ENCODE data around the gene PARD3B. TPM values are rescaled to one million over a fixed set of nuclear protein-coding genes. Genes with fewer than 3 reads are reported as not detected.

PARD3B gene
- total RNA-seq, 1 experiment from 2014 or later = 10.1 TPM

GRCh38 chr2:205610437-205610836, 1065.2 kb downstream of the PARD3B start:
- no peak overlapping the region for H3K27ac Mint-ChIP-seq (ENCODE audit: unreplicated experiment)
- peaks cover 18% of the 10 kb centered on the region for H3K27me3 Mint-ChIP-seq (ENCODE audit: unreplicated experiment)
- peaks cover 2% of the 10 kb centered on the region for H3K9me3 Mint-ChIP-seq (ENCODE audit: low read depth, unreplicated experiment)
- TF ChIP-seq CTCF (IDR thresholded peaks at IDR 0.05; ENCODE audit: unreplicated experiment) = no peak
- DNase-seq = no peak
- H3K4me1 Mint-ChIP-seq (ENCODE audit: low read depth, unreplicated experiment) = no peaks in the 10 kb centered on the region
- no TSS peak for BruUV-seq (replicated peaks)
- H3K36me3 Mint-ChIP-seq (ENCODE audit: insufficient read depth, unreplicated experiment) = no peaks in the 10 kb centered on the region
- intact Hi-C loops (cut with micrococcal nuclease; ENCODE audit: unreplicated experiment) = no loop called here
- CTCF ChIA-PET = no interaction called here
- H3K4me3 Mint-ChIP-seq (ENCODE audit: low read depth, unreplicated experiment) = no peak overlapping the region

DNA sequence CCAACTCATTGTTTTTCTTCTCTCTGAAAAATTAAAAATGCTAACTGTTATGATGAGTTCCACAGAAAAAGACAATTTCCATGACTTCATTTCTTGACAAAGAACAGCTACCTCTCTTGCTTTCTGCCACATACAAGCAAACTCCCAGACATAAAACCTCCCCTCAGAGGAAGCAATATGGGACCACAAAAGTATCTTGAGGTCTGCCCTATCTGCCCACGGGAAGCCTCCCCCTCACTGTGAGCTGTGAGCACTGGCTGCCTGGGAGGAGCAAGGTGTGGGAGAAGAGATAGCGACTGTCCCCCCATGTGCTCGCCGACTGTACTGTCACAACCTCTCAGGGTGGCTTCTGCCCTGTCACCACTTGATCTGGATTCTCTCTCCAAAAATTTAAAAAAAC, 1067.4 kb downstream of the PARD3B start:
- no peak for TF ChIP-seq CTCF (IDR thresholded peaks at IDR 0.05; ENCODE audit: unreplicated experiment)
- no peak overlapping the region for H3K4me3 Mint-ChIP-seq (ENCODE audit: low read depth, unreplicated experiment)
- no TSS peak for BruUV-seq (replicated peaks)
- H3K4me1 Mint-ChIP-seq (ENCODE audit: low read depth, unreplicated experiment) = no peaks in the 10 kb centered on the region
- H3K9me3 Mint-ChIP-seq (ENCODE audit: low read depth, unreplicated experiment) = no peaks in the 10 kb centered on the region
- CTCF ChIA-PET = no interaction called here
- intact Hi-C loops (cut with micrococcal nuclease; ENCODE audit: unreplicated experiment) = no loop called here
- peaks cover 14% of the 10 kb centered on the region for H3K27me3 Mint-ChIP-seq (ENCODE audit: unreplicated experiment)
- H3K36me3 Mint-ChIP-seq (ENCODE audit: insufficient read depth, unreplicated experiment) = no peaks in the 10 kb centered on the region
- H3K27ac Mint-ChIP-seq (ENCODE audit: unreplicated experiment) = no peak overlapping the region
- DNase-seq = no peak

GRCh38 chr2:205613970-205614559, 1068.8 kb downstream of the PARD3B start:
- H3K27ac Mint-ChIP-seq (ENCODE audit: unreplicated experiment) = no peak overlapping the region
- intact Hi-C loops (cut with micrococcal nuclease; ENCODE audit: unreplicated experiment) = no loop called here
- H3K27me3 Mint-ChIP-seq (ENCODE audit: unreplicated experiment) = peaks cover 14% of the 10 kb centered on the region
- CTCF ChIA-PET = no interaction called here
- no peaks in the 10 kb centered on the region for H3K9me3 Mint-ChIP-seq (ENCODE audit: low read depth, unreplicated experiment)
- H3K36me3 Mint-ChIP-seq (ENCODE audit: insufficient read depth, unreplicated experiment) = no peaks in the 10 kb centered on the region
- H3K4me1 Mint-ChIP-seq (ENCODE audit: low read depth, unreplicated experiment) = no peaks in the 10 kb centered on the region
- no peak overlapping the region for H3K4me3 Mint-ChIP-seq (ENCODE audit: low read depth, unreplicated experiment)
- no peak for DNase-seq
- no TSS peak for BruUV-seq (replicated peaks)
- no peak for TF ChIP-seq CTCF (IDR thresholded peaks at IDR 0.05; ENCODE audit: unreplicated experiment)

DNA sequence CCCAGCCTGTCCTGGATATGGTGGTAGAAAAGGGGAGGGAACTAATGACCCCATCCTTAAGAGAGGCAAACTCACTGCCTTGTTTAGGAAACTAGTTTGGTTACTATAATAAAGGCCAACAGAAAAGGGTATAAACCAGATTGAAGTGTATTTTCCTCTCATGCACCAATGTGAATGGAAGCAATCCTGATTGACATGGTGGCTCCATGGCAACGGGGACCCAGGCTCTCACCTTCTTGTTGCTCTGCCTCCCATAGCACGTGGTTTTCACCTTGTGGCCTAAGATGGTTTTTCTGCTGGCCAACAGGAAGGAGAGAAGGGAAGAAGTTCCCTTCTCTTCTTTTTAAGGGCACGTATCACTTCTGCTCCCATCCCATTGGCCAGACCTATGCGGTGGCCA, 1069.7 kb downstream of the PARD3B start:
- H3K9me3 Mint-ChIP-seq (ENCODE audit: low read depth, unreplicated experiment) = no peaks in the 10 kb centered on the region
- no peak overlapping the region for H3K27ac Mint-ChIP-seq (ENCODE audit: unreplicated experiment)
- H3K4me1 Mint-ChIP-seq (ENCODE audit: low read depth, unreplicated experiment) = no peaks in the 10 kb centered on the region
- no peak for TF ChIP-seq CTCF (IDR thresholded peaks at IDR 0.05; ENCODE audit: unreplicated experiment)
- peaks cover 14% of the 10 kb centered on the region for H3K27me3 Mint-ChIP-seq (ENCODE audit: unreplicated experiment)
- no TSS peak for BruUV-seq (replicated peaks)
- H3K4me3 Mint-ChIP-seq (ENCODE audit: low read depth, unreplicated experiment) = no peak overlapping the region
- intact Hi-C loops (cut with micrococcal nuclease; ENCODE audit: unreplicated experiment) = no loop called here
- no peak for DNase-seq
- CTCF ChIA-PET = no interaction called here
- H3K36me3 Mint-ChIP-seq (ENCODE audit: insufficient read depth, unreplicated experiment) = no peaks in the 10 kb centered on the region
